ENCODE data around the gene DRC1. TPM values are rescaled to one million over a fixed set of nuclear protein-coding genes. Genes with fewer than 3 reads are reported as not detected.
A peak's percentile ranks its signal among the peaks of the same experiment; 100 is the strongest.

DRC1 gene
- total and polyA plus RNA-seq, 2 of the 13 experiments (the other 11 are each of a cell fraction or from before 2014, with no cell fraction given): 0.07 TPM; not detected in 1

DNA sequence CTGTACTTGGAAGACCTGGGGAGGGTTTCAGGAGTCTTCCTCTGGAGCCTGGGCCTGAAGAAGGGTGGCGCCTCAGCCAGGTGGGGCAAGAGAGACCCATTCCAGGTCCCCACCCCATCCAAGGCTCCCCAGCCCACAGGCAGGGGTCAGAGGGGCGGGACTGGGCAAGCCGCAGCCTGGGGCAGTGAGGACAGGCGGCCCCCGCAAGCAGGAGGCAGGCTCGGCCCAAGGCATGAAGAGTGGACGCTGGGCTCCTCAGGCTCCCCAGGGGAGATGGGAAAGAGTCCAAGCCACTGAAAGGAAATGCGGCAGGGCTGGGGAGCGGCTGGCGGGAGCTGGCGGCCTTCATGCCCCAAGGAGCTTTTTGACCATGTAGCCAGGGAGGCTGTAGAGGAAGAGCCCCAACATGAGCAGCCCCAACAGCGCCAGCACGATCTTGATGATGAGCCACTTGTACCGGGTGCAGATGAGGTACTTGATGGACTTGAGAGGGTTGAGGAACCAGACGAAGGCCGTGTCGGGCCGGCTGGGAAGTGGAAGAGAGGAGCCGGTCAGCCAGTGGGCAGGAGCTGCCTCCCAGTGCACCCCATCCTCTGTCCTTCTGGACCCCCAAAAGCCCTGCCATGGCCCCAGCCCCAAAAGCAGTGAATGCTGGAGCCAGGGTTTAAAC lies 56.1 kb downstream of the DRC1 start (continued):
- TF ChIP-seq, protein P1, sequence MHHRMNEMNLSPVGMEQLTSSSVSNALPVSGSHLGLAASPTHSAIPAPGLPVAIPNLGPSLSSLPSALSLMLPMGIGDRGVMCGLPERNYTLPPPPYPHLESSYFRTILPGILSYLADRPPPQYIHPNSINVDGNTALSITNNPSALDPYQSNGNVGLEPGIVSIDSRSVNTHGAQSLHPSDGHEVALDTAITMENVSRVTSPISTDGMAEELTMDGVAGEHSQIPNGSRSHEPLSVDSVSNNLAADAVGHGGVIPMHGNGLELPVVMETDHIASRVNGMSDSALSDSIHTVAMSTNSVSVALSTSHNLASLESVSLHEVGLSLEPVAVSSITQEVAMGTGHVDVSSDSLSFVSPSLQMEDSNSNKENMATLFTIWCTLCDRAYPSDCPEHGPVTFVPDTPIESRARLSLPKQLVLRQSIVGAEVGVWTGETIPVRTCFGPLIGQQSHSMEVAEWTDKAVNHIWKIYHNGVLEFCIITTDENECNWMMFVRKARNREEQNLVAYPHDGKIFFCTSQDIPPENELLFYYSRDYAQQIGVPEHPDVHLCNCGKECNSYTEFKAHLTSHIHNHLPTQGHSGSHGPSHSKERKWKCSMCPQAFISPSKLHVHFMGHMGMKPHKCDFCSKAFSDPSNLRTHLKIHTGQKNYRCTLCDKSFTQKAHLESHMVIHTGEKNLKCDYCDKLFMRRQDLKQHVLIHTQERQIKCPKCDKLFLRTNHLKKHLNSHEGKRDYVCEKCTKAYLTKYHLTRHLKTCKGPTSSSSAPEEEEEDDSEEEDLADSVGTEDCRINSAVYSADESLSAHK (CRISPR knock-in tag; IDR thresholded peaks at IDR 0.05; ENCODE audit: borderline replicate concordance): no peak
- no peak for TF ChIP-seq HOXA9 (CRISPR knock-in tag; IDR thresholded peaks at IDR 0.05; ENCODE audit: borderline replicate concordance)
- no peak for TF ChIP-seq MED1 (CRISPR knock-in tag; IDR thresholded peaks at IDR 0.05)
- no peak for TF ChIP-seq ZFP37 (CRISPR knock-in tag; IDR thresholded peaks at IDR 0.05; ENCODE audit: borderline replicate concordance)
- TF ChIP-seq ZNF143 (CRISPR knock-in tag; IDR thresholded peaks at IDR 0.05): no peak
- TF ChIP-seq, protein P2, sequence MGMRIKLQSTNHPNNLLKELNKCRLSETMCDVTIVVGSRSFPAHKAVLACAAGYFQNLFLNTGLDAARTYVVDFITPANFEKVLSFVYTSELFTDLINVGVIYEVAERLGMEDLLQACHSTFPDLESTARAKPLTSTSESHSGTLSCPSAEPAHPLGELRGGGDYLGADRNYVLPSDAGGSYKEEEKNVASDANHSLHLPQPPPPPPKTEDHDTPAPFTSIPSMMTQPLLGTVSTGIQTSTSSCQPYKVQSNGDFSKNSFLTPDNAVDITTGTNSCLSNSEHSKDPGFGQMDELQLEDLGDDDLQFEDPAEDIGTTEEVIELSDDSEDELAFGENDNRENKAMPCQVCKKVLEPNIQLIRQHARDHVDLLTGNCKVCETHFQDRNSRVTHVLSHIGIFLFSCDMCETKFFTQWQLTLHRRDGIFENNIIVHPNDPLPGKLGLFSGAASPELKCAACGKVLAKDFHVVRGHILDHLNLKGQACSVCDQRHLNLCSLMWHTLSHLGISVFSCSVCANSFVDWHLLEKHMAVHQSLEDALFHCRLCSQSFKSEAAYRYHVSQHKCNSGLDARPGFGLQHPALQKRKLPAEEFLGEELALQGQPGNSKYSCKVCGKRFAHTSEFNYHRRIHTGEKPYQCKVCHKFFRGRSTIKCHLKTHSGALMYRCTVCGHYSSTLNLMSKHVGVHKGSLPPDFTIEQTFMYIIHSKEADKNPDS (CRISPR knock-in tag; IDR thresholded peaks at IDR 0.05): no peak
- TF ChIP-seq PHF5A (CRISPR knock-in tag; IDR thresholded peaks at IDR 0.05; ENCODE audit: low read depth, unreplicated experiment): no peak
- 0 out of 2 replicates have a peak, but pooled peaks have one; percentile 7 for TF ChIP-seq HDAC2 (CRISPR knock-in tag; IDR thresholded peaks at IDR 0.05)
- TF ChIP-seq FOSL1 (CRISPR knock-in tag; IDR thresholded peaks at IDR 0.05; ENCODE audit: borderline replicate concordance): no peak
- TF ChIP-seq, protein P3, sequence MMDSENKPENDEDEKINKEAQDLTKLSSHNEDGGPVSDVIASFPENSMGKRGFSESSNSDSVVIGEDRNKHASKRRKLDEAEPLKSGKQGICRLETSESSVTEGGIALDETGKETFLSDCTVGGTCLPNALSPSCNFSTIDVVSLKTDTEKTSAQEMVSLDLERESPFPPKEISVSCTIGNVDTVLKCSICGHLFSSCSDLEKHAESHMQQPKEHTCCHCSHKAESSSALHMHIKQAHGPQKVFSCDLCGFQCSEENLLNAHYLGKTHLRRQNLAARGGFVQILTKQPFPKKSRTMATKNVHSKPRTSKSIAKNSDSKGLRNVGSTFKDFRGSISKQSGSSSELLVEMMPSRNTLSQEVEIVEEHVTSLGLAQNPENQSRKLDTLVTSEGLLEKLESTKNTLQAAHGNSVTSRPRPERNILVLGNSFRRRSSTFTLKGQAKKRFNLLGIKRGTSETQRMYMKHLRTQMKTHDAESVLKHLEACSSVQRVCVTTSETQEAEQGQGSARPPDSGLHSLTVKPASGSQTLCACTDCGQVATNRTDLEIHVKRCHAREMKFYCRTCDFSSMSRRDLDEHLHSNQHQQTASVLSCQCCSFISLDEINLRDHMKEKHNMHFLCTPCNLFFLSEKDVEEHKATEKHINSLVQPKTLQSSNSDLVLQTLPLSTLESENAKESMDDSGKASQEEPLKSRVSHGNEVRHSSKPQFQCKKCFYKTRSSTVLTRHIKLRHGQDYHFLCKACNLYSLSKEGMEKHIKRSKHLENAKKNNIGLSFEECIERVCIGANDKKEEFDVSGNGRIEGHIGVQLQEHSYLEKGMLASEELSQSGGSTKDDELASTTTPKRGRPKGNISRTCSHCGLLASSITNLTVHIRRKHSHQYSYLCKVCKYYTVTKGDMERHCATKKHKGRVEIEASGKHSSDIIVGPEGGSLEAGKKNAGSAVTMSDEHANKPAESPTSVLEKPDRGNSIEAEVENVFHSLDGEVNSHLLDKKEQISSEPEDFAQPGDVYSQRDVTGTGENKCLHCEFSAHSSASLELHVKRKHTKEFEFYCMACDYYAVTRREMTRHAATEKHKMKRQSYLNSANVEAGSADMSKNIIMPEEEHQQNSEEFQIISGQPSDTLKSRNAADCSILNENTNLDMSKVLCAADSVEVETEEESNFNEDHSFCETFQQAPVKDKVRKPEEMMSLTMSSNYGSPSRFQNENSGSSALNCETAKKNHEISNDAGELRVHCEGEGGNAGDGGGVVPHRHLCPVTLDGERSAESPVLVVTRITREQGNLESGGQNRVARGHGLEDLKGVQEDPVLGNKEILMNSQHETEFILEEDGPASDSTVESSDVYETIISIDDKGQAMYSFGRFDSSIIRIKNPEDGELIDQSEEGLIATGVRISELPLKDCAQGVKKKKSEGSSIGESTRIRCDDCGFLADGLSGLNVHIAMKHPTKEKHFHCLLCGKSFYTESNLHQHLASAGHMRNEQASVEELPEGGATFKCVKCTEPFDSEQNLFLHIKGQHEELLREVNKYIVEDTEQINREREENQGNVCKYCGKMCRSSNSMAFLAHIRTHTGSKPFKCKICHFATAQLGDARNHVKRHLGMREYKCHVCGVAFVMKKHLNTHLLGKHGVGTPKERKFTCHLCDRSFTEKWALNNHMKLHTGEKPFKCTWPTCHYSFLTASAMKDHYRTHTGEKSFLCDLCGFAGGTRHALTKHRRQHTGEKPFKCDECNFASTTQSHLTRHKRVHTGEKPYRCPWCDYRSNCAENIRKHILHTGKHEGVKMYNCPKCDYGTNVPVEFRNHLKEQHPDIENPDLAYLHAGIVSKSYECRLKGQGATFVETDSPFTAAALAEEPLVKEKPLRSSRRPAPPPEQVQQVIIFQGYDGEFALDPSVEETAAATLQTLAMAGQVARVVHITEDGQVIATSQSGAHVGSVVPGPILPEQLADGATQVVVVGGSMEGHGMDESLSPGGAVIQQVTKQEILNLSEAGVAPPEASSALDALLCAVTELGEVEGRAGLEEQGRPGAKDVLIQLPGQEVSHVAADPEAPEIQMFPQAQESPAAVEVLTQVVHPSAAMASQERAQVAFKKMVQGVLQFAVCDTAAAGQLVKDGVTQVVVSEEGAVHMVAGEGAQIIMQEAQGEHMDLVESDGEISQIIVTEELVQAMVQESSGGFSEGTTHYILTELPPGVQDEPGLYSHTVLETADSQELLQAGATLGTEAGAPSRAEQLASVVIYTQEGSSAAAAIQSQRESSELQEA (CRISPR knock-in tag; IDR thresholded peaks at IDR 0.05; ENCODE audit: not compliant biosample characterization): peak; percentile 40
- no peak for TF ChIP-seq ZNF230 (CRISPR knock-in tag; IDR thresholded peaks at IDR 0.05)
- no peak for TF ChIP-seq TCF12 (IDR thresholded peaks at IDR 0.05)
- TF ChIP-seq TCF12 (CRISPR knock-in tag; IDR thresholded peaks at IDR 0.05): 0 out of 2 replicates have a peak, but pooled peaks have one; percentile 43
- TF ChIP-seq ZFP82 (CRISPR knock-in tag; IDR thresholded peaks at IDR 0.05; ENCODE audit: borderline replicate concordance): no peak
